ENCODE measurements around the gene TRIM54. TPM values are rescaled to one million over a fixed set of nuclear protein-coding genes. Genes with fewer than 3 reads are reported as not detected.
"Not testable (repeated sequence)": the region's sequence is repeated elsewhere in the genome, so short reads cannot be mapped to it uniquely, and the experiment has no call there.

Gene TRIM54
- total RNA-seq, 1 donor from 2014 or later = not detected

DNA sequence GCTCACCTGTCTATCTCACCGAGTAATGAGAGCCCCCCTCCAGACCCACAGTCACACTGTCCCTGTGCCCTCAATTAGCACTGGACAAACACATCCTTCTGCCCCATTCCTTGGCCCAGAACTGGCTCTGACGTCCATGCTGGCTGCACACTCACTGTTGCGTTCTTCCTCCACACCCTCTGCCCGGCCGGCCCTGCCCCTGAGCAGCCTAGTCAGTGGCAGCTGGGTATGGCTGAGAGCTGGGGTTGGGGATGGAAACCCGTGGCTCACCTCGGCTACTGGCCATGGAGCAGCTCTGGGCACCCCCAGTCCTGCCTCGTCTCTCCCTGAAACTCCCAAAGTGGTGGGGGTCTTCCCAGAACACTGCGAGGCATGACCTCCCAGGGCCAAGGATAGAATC, 32.5 kb downstream of the TRIM54 start:
- no peak for DNase-seq (ENCODE audit: extremely low spot score, unreplicated experiment)
- no peak for TF ChIP-seq CTCF (IDR thresholded peaks at IDR 0.05)
- Mint-ChIP-seq H3K27ac (ENCODE audit: unreplicated experiment) (no peak overlapping the region), H3K9me3 (ENCODE audit: unreplicated experiment) (no peaks in the 10 kb centered on the region), H3K4me1 (ENCODE audit: unreplicated experiment) (no peaks in the 10 kb centered on the region), H3K36me3 (ENCODE audit: unreplicated experiment) (peaks cover 8% of the 10 kb centered on the region), H3K27me3 (ENCODE audit: unreplicated experiment) (no peaks in the 10 kb centered on the region), H3K4me3 (ENCODE audit: unreplicated experiment) (no peak overlapping the region)

GRCh38 chr2:27315122-27315521, 32.9 kb downstream of the TRIM54 start:
- H3K4me3 Mint-ChIP-seq (ENCODE audit: unreplicated experiment) = no peak overlapping the region
- no peak overlapping the region for H3K27ac Mint-ChIP-seq (ENCODE audit: unreplicated experiment)
- TF ChIP-seq CTCF (IDR thresholded peaks at IDR 0.05) = no peak
- H3K9me3 Mint-ChIP-seq (ENCODE audit: unreplicated experiment) = no peaks in the 10 kb centered on the region
- H3K4me1 Mint-ChIP-seq (ENCODE audit: unreplicated experiment) = no peaks in the 10 kb centered on the region
- no peak for DNase-seq (ENCODE audit: extremely low spot score, unreplicated experiment)
- no peaks in the 10 kb centered on the region for H3K27me3 Mint-ChIP-seq (ENCODE audit: unreplicated experiment)
- H3K36me3 Mint-ChIP-seq (ENCODE audit: unreplicated experiment) = peaks cover 6% of the 10 kb centered on the region

DNA sequence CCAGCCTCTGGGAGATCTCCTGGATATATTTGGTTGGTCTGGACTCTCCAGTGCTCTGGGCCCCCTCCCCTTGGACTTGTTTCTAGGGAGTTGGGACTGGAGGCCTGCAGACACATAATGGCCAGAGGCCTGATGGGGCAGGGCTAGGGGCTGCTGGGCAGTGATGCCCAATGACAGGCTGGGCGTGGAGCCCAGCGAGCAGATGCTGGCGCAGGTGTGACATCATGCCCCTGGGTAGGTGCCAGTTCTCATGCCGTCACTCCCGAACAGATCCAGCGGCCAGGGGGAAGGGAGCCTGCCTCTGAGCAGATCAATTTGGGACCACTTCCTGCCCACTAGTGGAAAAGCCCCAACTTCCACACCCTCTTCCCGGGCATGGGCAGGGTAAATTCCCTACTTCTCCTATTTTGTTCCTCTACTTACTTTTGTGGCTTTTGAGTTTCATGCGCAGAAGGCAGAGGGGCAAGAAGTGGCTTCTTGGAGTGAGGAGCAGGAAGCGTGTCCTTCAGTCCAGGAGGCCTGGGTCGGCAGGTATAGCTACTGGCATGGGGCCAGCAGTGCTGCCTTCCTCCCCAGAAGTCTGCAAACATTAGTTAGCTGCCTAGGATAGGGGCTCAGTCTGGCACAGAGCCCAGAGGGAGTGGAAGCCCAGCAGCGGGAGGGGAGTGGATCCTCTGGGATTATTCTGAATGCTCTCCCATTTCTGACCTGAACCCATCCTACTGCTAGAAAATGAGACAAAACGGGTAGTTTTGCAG, 34.6 kb downstream of the TRIM54 start:
- no peak overlapping the region for H3K27ac Mint-ChIP-seq (ENCODE audit: unreplicated experiment)
- no peaks in the 10 kb centered on the region for H3K27me3 Mint-ChIP-seq (ENCODE audit: unreplicated experiment)
- H3K9me3 Mint-ChIP-seq (ENCODE audit: unreplicated experiment) = no peaks in the 10 kb centered on the region
- peaks cover 13% of the 10 kb centered on the region for H3K4me1 Mint-ChIP-seq (ENCODE audit: unreplicated experiment)
- no peaks in the 10 kb centered on the region for H3K36me3 Mint-ChIP-seq (ENCODE audit: unreplicated experiment)
- DNase-seq (ENCODE audit: extremely low spot score, unreplicated experiment) = no peak
- no peak for TF ChIP-seq CTCF (IDR thresholded peaks at IDR 0.05)
- no peak overlapping the region for H3K4me3 Mint-ChIP-seq (ENCODE audit: unreplicated experiment)

DNA sequence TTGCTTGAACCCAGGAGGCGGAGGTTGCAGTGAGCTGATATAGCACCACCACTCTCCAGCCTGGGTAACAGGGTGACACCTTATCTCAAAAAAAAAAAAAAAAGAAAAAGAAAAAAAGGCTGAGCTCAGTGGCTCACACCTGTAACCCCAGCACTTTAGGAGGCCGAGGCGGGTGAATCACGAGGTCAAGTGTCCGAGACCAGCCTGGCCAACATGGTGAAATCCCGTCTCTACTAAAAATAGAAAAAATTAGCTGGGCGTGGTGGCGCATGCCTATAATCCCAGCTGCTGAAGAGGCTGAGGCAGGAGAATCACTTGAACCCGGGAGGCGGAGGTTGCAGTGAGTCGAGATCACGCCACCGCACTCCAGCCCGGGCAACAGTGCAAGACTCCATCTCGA, 37.6 kb downstream of the TRIM54 start:
- not testable (repeated sequence) for H3K36me3 Mint-ChIP-seq (ENCODE audit: unreplicated experiment); H3K9me3 Mint-ChIP-seq (ENCODE audit: unreplicated experiment); H3K4me3 Mint-ChIP-seq (ENCODE audit: unreplicated experiment); H3K27ac Mint-ChIP-seq (ENCODE audit: unreplicated experiment); DNase-seq (ENCODE audit: extremely low spot score, unreplicated experiment); H3K27me3 Mint-ChIP-seq (ENCODE audit: unreplicated experiment)
- peaks cover 30% of the 10 kb centered on the region for H3K4me1 Mint-ChIP-seq (ENCODE audit: unreplicated experiment)

- Mint-ChIP-seq H3K4me1 (ENCODE audit: unreplicated experiment) (peaks cover 30% of the 10 kb centered on the region), H3K9me3 (ENCODE audit: unreplicated experiment) (no peaks in the 10 kb centered on the region), H3K27me3 (ENCODE audit: unreplicated experiment) (no peaks in the 10 kb centered on the region), H3K4me3 (ENCODE audit: unreplicated experiment) (peak overlapping the region; percentile 97), H3K27ac (ENCODE audit: unreplicated experiment) (peak overlapping the region; percentile 66), H3K36me3 (ENCODE audit: unreplicated experiment) (peaks cover 3% of the 10 kb centered on the region)
- DNase-seq (ENCODE audit: extremely low spot score, unreplicated experiment) = no peak
- TF ChIP-seq CTCF (IDR thresholded peaks at IDR 0.05) = peak; percentile 40
These were observed 38.8 kb downstream of the TRIM54 start for GRCh38 chr2:27320958-27321543.
